ENCODE results near the gene ZMPSTE24.
"Not testable (repeated sequence)": the region's sequence is repeated elsewhere in the genome, so short reads cannot be mapped to it uniquely, and the experiment has no call there.

The ZMPSTE24 gene

GRCh38 chr1:40332695-40333094 lies 74.7 kb downstream of the ZMPSTE24 start:
- DNase-seq, result no peak

- no peak for DNase-seq
Observed at GRCh38 chr1:40337443-40337842, 79.4 kb downstream of the ZMPSTE24 start.

- peak; percentile 25 for DNase-seq
Observed at GRCh38 chr1:40338745-40339419, 80.8 kb downstream of the ZMPSTE24 start.

- DNase-seq, result no peak
Observed at GRCh38 chr1:40339420-40340323, 81.6 kb downstream of the ZMPSTE24 start.

GRCh38 chr1:40341491-40342380 lies 83.7 kb downstream of the ZMPSTE24 start:
- no peak for DNase-seq

GRCh38 chr1:40342381-40342717 lies 84.3 kb downstream of the ZMPSTE24 start:
- not testable (repeated sequence) for DNase-seq
